RKO (cell line): ENCODE results near the gene GAS5.
A peak's percentile ranks its signal among the peaks of the same experiment; 100 is the strongest.

Experiments used
- DNase-seq: peaks from one replicate; pipeline ENCODE4 v3.0.0-alpha.2; 2016; ENCODE audit warnings: low spot score

The GAS5 gene

GRCh38 chr1:173824315-173825081, 43.3 kb downstream of the GAS5 start, which contains the start of the genes CENPL and DARS2:
CENPL (minus strand) TSS chr1:173824883; CDS start chr1:173811299, 13,584 bp downstream.
DARS2 (plus strand) TSS chr1:173824673; CDS start chr1:173825230, 557 bp downstream.
- peak; percentile 98 for DNase-seq

- DNase-seq = peak; percentile 72
Measured at GRCh38 chr1:173823781-173824314, 43.9 kb downstream of the GAS5 start.

- no peak for DNase-seq
Measured at GRCh38 chr1:173821680-173822079, 46.1 kb downstream of the GAS5 start.

GRCh38 chr1:173818459-173818858, 49.3 kb downstream of the GAS5 start:
- DNase-seq = no peak
